Lower lobe of right lung (tissue), 2 donors: Measurements from ENCODE around the gene FRMD4A. TPM values are rescaled to one million over a fixed set of nuclear protein-coding genes. Genes with fewer than 3 reads are reported as not detected.
A peak's percentile ranks its signal among the peaks of the same experiment; 100 is the strongest.

ENCODE experiments used
- ATAC-seq, 2 donors: fragments of 200-7000 bp; cut with Tn5 transposase; one replicate each; pipeline ENCODE4 v1.9.1; 2020 to 2022; ENCODE audit warnings: mild to moderate bottlenecking in 2 of 2, moderate library complexity in 2 of 2
- DNase-seq: peaks from one replicate; pipeline ENCODE4 v3.0.0-alpha.2; 2020
- H3K27ac ChIP-seq: fragments of 200-600 bp; one replicate; pipeline ENCODE4 v1.8.0; 2022
- H3K27me3 ChIP-seq: fragments of 200-600 bp; one replicate; pipeline ENCODE4 v1.8.0; 2022; ENCODE audit warnings: low read depth
- H3K36me3 ChIP-seq: fragments of 200-600 bp; one replicate; pipeline ENCODE4 v1.8.0; 2022; ENCODE audit warnings: mild to moderate bottlenecking
- H3K4me1 ChIP-seq: fragments of 200-600 bp; one replicate; pipeline ENCODE4 v1.8.0; 2022
- H3K4me3 ChIP-seq: fragments of 200-600 bp; one replicate; pipeline ENCODE4 v1.8.0; 2022; ENCODE audit warnings: mild to moderate bottlenecking
- H3K9me3 ChIP-seq: fragments of 200-600 bp; one replicate; pipeline ENCODE4 v1.8.0; 2022
- intact Hi-C: fragments of 100-400 bp; cut with DNase I; formaldehyde crosslinking; loops from one replicate; pipeline ENCODE4 v1.11.0; 2022
- total RNA-seq: library from RNA; stranded (reverse); fragmentation: NEBNext Ultra II Directional; extraction: Animal tissue kit (Norgen Biotek cat#: 25700); gene quantifications from one replicate; pipeline ENCODE4 v1.2.1, GENCODE V29; 2021
- TF ChIP-seq, protein P1 (sequence below): fragments of 200-600 bp; IDR thresholded peaks from one replicate; pipeline ENCODE4 v1.8.0; 2022; ENCODE audit warnings: antibody characterized with exemption, mild to moderate bottlenecking
- donor health status: DM: no; HTN: yes; CAD: no; lungs with severe emphysema.

FRMD4A gene
- total RNA-seq, 1 donor from 2014 or later = 64.8 TPM

DNA sequence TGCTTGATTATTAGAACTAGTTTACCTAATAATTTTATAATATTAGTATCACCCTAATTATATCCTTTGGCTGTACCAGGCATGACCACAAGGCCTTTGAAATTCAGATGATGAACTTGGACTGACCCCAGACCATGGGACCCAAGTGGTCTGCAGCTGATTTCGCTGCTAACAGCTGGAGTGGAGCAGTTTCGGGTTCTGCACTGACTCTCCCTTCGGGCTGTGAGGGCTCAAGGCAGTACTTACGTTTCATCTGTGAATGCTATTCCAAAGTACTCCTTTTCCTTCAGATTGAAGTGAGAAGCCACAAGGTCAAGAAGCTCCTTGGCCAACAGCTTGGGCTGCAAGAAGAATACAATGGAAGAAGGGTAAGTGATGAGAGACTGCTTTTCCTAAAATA, 520.2 kb downstream of the FRMD4A start:
- Histone ChIP-seq H3K27me3 (no peaks in the 10 kb centered on the region), H3K9me3 (no peaks in the 10 kb centered on the region), H3K27ac (no peak overlapping the region), H3K4me3 (no peak overlapping the region), H3K36me3 (peaks cover 3% of the 10 kb centered on the region), H3K4me1 (no peaks in the 10 kb centered on the region)
- ATAC-seq = no peak
- DNase-seq = no peak
- TF ChIP-seq, protein P1, sequence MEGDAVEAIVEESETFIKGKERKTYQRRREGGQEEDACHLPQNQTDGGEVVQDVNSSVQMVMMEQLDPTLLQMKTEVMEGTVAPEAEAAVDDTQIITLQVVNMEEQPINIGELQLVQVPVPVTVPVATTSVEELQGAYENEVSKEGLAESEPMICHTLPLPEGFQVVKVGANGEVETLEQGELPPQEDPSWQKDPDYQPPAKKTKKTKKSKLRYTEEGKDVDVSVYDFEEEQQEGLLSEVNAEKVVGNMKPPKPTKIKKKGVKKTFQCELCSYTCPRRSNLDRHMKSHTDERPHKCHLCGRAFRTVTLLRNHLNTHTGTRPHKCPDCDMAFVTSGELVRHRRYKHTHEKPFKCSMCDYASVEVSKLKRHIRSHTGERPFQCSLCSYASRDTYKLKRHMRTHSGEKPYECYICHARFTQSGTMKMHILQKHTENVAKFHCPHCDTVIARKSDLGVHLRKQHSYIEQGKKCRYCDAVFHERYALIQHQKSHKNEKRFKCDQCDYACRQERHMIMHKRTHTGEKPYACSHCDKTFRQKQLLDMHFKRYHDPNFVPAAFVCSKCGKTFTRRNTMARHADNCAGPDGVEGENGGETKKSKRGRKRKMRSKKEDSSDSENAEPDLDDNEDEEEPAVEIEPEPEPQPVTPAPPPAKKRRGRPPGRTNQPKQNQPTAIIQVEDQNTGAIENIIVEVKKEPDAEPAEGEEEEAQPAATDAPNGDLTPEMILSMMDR = no peak
- intact Hi-C loops = no loop called here

GRCh38 chr10:13809427-13809826, 521.3 kb downstream of the FRMD4A start:
- TF ChIP-seq, protein P1 = no peak
- H3K27me3 ChIP-seq = no peaks in the 10 kb centered on the region
- no peaks in the 10 kb centered on the region for H3K4me1 ChIP-seq
- no peak for ATAC-seq
- H3K36me3 ChIP-seq = peaks cover 3% of the 10 kb centered on the region
- no peak overlapping the region for H3K4me3 ChIP-seq
- H3K9me3 ChIP-seq = no peaks in the 10 kb centered on the region
- intact Hi-C loops = no loop called here
- H3K27ac ChIP-seq = no peak overlapping the region
- DNase-seq = no peak

GRCh38 chr10:13808556-13809391, 522.0 kb downstream of the FRMD4A start:
- no peak overlapping the region for H3K27ac ChIP-seq
- intact Hi-C loops = no loop called here
- H3K9me3 ChIP-seq = no peaks in the 10 kb centered on the region
- H3K4me1 ChIP-seq = peaks cover 2% of the 10 kb centered on the region
- peak in 1 of 2 donors; percentile 28 for ATAC-seq
- DNase-seq = no peak
- TF ChIP-seq, protein P1 = no peak
- H3K27me3 ChIP-seq = no peaks in the 10 kb centered on the region
- peaks cover 3% of the 10 kb centered on the region for H3K36me3 ChIP-seq
- no peak overlapping the region for H3K4me3 ChIP-seq

- Histone ChIP-seq H3K27me3 (no peaks in the 10 kb centered on the region), H3K36me3 (peaks cover 3% of the 10 kb centered on the region), H3K9me3 (no peaks in the 10 kb centered on the region), H3K4me3 (no peak overlapping the region), H3K4me1 (peaks cover 7% of the 10 kb centered on the region), H3K27ac (no peak overlapping the region)
- no peak for DNase-seq
- ATAC-seq = no peak
- TF ChIP-seq, protein P1 = no peak
- intact Hi-C loops = no loop called here
These were observed 524.3 kb downstream of the FRMD4A start for GRCh38 chr10:13806419-13806818.

DNA sequence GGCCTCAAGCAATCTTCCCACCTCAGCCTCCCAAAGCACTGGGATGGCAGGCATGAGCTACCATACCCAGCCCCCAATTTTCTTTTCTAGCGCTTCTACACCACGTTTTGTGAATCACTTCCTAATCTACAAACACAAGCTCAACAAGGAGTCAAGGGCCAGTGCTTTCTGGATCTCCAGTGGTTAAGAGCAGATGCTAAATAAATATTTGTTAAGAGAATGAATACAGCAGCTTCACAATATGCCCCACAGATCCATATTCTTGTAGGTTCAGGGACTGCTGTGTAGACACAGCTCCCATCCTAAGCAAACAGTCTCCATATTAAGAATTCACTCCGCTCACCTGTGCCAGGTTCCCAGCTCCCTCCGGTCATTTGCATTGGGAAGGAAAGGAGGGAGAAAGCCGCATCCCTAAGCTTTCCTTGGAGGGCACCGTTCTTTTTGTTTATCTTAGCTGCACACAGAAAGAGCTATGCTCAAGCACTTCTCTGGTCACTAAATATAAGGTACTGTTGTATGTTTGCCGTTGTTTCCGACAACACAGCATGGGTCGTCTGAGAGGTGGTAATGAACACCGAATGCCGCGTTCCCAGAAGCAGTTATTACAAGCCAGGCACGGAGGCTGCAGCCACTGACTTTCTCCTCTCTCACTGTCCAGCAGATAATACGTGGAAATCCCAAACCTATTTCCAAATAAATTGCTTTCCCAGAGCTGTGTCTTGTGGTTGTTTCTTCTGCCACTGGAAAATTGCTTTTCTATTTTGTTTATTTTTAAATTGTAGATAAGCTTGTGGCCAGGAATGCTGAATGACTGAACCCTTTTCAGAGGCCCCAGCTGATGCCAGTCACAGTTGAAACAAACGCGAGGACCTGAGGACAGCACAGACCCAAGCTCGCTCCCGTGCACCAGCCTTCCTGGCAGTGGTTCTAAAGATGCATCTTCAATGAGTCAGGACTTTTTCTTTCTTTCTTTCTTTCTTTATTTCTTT, 526.9 kb downstream of the FRMD4A start:
- Histone ChIP-seq H3K27me3 (no peaks in the 10 kb centered on the region), H3K36me3 (no peaks in the 10 kb centered on the region), H3K4me1 (peaks cover 11% of the 10 kb centered on the region), H3K4me3 (no peak overlapping the region), H3K9me3 (no peaks in the 10 kb centered on the region), H3K27ac (no peak overlapping the region)
- TF ChIP-seq, protein P1 = no peak
- no peak for ATAC-seq
- intact Hi-C loops = no loop called here
- DNase-seq = no peak
